K562 (cell line): ENCODE measurements around the gene FAM72A. TPM values are rescaled to one million over a fixed set of nuclear protein-coding genes. Genes with fewer than 3 reads are reported as not detected.
A peak's percentile ranks its signal among the peaks of the same experiment; 100 is the strongest.
"Not testable (repeated sequence)": the region's sequence is repeated elsewhere in the genome, so short reads cannot be mapped to it uniquely, and the experiment has no call there.

Experiments used
- ATAC-seq: fragments of 200-7000 bp; cut with Tn5 transposase; 3 replicates; pipeline ENCODE4 v1.9.1; 2020; ENCODE audit warnings: moderate library complexity
- BruUV-seq: library from RNA; stranded (reverse); fragments of 400-500 nt; replicated peaks from 2 replicates; lab custom pipeline; 2021; lab: Mats Ljungman, UMichigan
- CTCF ChIA-PET: fragments of 300-600 bp; formaldehyde crosslinking; extraction: SDS; loops from one replicate; lab custom pipeline; 2021; ENCODE audit warnings: low intra/inter-chr PET ratio; lab: Yijun Ruan, JAX
- POLR2A ChIA-PET: fragments of 300-600, 350-650 bp; sonication (Branson Sonifier 250); formaldehyde crosslinking; extraction: SDS; loops from one replicate; lab custom pipeline; 2021; ENCODE audit warnings: antibody characterized with exemption, inconsistent platforms; lab: Yijun Ruan, JAX
- DNase-seq, 4 experiments: peaks; one replicate each; pipeline versions ENCODE4 v3.0.0 to v3.0.0-alpha.2; 2011 to 2018; ENCODE audit warnings: low spot score in 3 of 4, mixed read lengths in 3 of 4; ENCODE audit errors: extremely low read depth in 1 of 4
- FAIRE-seq: peaks from 2 replicates; lab custom pipeline; 2011; peaks lifted over from hg19 to GRCh38; lab: Jason Lieb, UNC
- H2AFZ ChIP-seq: 2 replicates; pipeline ENCODE4 v1.6.0; 2011; ENCODE audit warnings: low read depth, low read length, control low read depth, inconsistent platforms
- H3K27ac ChIP-seq: fragments of 200-600 bp; 3 replicates; pipeline ENCODE4 v1.8.0; 2011; ENCODE audit warnings: low read depth, mild to moderate bottlenecking, control low read depth, inconsistent platforms, low read length, moderate library complexity, mixed read lengths; ENCODE audit errors: extremely low read depth
- H3K27me3 ChIP-seq, 2 experiments: fragments of 300-600 bp in 1 of 2; 2 replicates in 1 of 2; 3 replicates in 1 of 2; pipeline versions ENCODE4 v1.6.0 to v1.8.0; 2011; ENCODE audit warnings: inconsistent platforms in 2 of 2, low read length in 2 of 2, mild to moderate bottlenecking in 1 of 2, mixed read lengths in 1 of 2, moderate library complexity in 1 of 2; ENCODE audit not compliant: control insufficient read depth in 2 of 2, insufficient read depth in 2 of 2
- H3K36me3 ChIP-seq: fragments of 300-600 bp; 3 replicates; pipeline ENCODE4 v1.8.0; 2011; ENCODE audit warnings: mild to moderate bottlenecking, low read length, inconsistent platforms; ENCODE audit not compliant: control insufficient read depth, insufficient read depth
- H3K4me1 ChIP-seq, 2 experiments: fragments of 200-600 bp in 1 of 2; replicated peaks in 1 of 2; 2 replicates in 1 of 2; 3 replicates in 1 of 2; pipeline versions ENCODE4 v1.5.1 to v1.8.0; 2011; ENCODE audit warnings: inconsistent platforms in 2 of 2, low read length in 2 of 2, mild to moderate bottlenecking in 1 of 2, mixed read lengths in 1 of 2, moderate library complexity in 1 of 2; ENCODE audit not compliant: control insufficient read depth in 2 of 2, insufficient read depth in 2 of 2
- H3K4me2 ChIP-seq: 2 replicates; pipeline ENCODE4 v1.6.1; 2011; ENCODE audit warnings: low read length, control low read depth, inconsistent platforms, mixed read lengths; ENCODE audit not compliant: insufficient read depth
- H3K4me3 ChIP-seq: fragments of 200-600 bp; sonication (generic), shearing (Covaris generic); 2 replicates; pipeline ENCODE4 v1.5.1; 2016; ENCODE audit warnings: control low read depth, inconsistent platforms
- H3K79me2 ChIP-seq: fragments of 200-600 bp; 3 replicates; pipeline ENCODE4 v1.8.0; 2011; ENCODE audit warnings: low read length, inconsistent platforms; ENCODE audit not compliant: control insufficient read depth, insufficient read depth
- H3K9ac ChIP-seq, 2 experiments: 2 replicates each; pipeline versions ENCODE4 v1.6.0 to v1.6.1; 2011; ENCODE audit warnings: low read depth in 2 of 2, low read length in 2 of 2, control low read depth in 1 of 2, inconsistent platforms in 1 of 2, mild to moderate bottlenecking in 1 of 2, mixed read lengths in 1 of 2; ENCODE audit not compliant: insufficient read depth in 1 of 2
- H3K9me1 ChIP-seq: one replicate; pipeline ENCODE4 v1.6.0; 2011; ENCODE audit warnings: inconsistent platforms, mild to moderate bottlenecking, low read length, moderate library complexity; ENCODE audit not compliant: control insufficient read depth, insufficient read depth
- H3K9me3 ChIP-seq: replicated peaks from 2 replicates; pipeline ENCODE4 v1.5.1; 2011; ENCODE audit warnings: low read depth, low read length, inconsistent platforms; ENCODE audit not compliant: control insufficient read depth, insufficient read depth
- H4K20me1 ChIP-seq: replicated peaks from 2 replicates; pipeline ENCODE4 v1.6.1; 2011; ENCODE audit warnings: low read length, inconsistent platforms, mixed read lengths; ENCODE audit not compliant: control insufficient read depth, insufficient read depth
- CXXC5 ChIP-seq: fragments of 250-450 bp; sonication (Bioruptor Pico); IDR thresholded peaks from 2 replicates; pipeline ENCODE4 v1.8.0; 2022; ENCODE audit warnings: inconsistent platforms, mild to moderate bottlenecking, moderate library complexity
- FOXM1 ChIP-seq, 2 experiments: fragments of 450-650 bp in 1 of 2; sonication (generic) in 1 of 2; formaldehyde crosslinking in 1 of 2; IDR thresholded peaks; 2 replicates each; pipeline versions ENCODE4 v1.6.1 to v1.9.0; 2017 to 2022; ENCODE audit warnings: low read depth in 2 of 2, mild to moderate bottlenecking in 2 of 2, missing genetic modification reagents in 1 of 2, moderate library complexity in 1 of 2
- MYNN ChIP-seq, 2 experiments: sonication (generic); formaldehyde crosslinking in 1 of 2; IDR thresholded peaks; 2 replicates each; pipeline versions ENCODE4 v1.5.0 to v1.6.1; 2016 to 2020; ENCODE audit warnings: antibody characterized with exemption in 1 of 2, missing genetic modification reagents in 1 of 2
- NFE2 ChIP-seq: IDR thresholded peaks from 2 replicates; pipeline ENCODE4 v1.6.1; 2014; ENCODE audit warnings: antibody characterized with exemption, low read depth
- RCOR1 ChIP-seq, 2 experiments: IDR thresholded peaks; 2 replicates each; pipeline ENCODE4 v1.6.1; 2012; ENCODE audit warnings: low read depth in 2 of 2, low read length in 2 of 2, borderline replicate concordance in 1 of 2, improper control_type of control experiment in 1 of 2
- SMARCA4 ChIP-seq: fragments of 450-650 bp; IDR thresholded peaks from 2 replicates; pipeline ENCODE4 v1.6.1; 2016
- WGBS: fragments of 100-300 bp; shearing (Covaris generic); methylation state at CpG from one replicate; pipeline ENCODE4 v1.1.6; 2016; ENCODE audit warnings: low coverage, mixed read lengths; ENCODE audit not compliant: insufficient coverage; ENCODE audit errors: missing lambda C conversion rate; 5-methylcytosine and 5-hydroxymethylcytosine counted together
- in situ Hi-C: fragments of 300-500 bp; cut with MboI; formaldehyde crosslinking; loops from 4 replicates; pipeline ENCODE4 v1.15.0; 2018; ENCODE audit warnings: inconsistent platforms, mixed read lengths
- intact Hi-C: fragments of 100-400 bp; cut with micrococcal nuclease; formaldehyde crosslinking; loops from 2 replicates; pipeline ENCODE4 v1.14.2; 2022
- polyA plus RNA-seq, 8 experiments: library from polyadenylated mRNA; depleted of rRNA in 4 of 8; stranded (reverse) in 5 of 8; unstranded in 3 of 8; fragments of >200 nt; fragmentation: Nextera tagmentation in 2 of 8; fragmentation: Illumina TruSeq in 1 of 8; extraction: Ambion mirVana in 2 of 8; extraction: Trizol in 1 of 8; gene quantifications; 2 replicates each; pipeline versions ENCODE4 v1.2.1 to v1.2.3, GENCODE V29; 2011 to 2014; ENCODE audit warnings: inconsistent platforms in 1 of 8, missing spikeins in 1 of 8
- total RNA-seq, 7 experiments: library from RNA; depleted of rRNA in 6 of 7; stranded (reverse); fragments of >200 nt in 6 of 7; fragmentation: Illumina TruSeq in 2 of 7; extraction: Trizol in 2 of 7; gene quantifications; 2 replicates each; pipeline versions ENCODE4 v1.2.1 to v1.2.3, GENCODE V29; 2011 to 2021; ENCODE audit warnings: low replicate concordance in 1 of 7
- TF ChIP-seq, protein P1 (sequence below), 2 experiments: fragments of 150-350 bp in 1 of 2; IDR thresholded peaks; 2 replicates each; pipeline ENCODE4 v1.6.1; 2012 to 2016; ENCODE audit warnings: low read depth in 2 of 2, low read length in 2 of 2, mild to moderate bottlenecking in 1 of 2, moderate library complexity in 1 of 2

Gene FAM72A
- total and polyA plus RNA-seq, 9 of the 15 experiments (the other 6 are each of a cell fraction or from before 2014, with no cell fraction given) = 12.3 to 58.3 (median 33.5) TPM

- TF ChIP-seq, protein P1, sequence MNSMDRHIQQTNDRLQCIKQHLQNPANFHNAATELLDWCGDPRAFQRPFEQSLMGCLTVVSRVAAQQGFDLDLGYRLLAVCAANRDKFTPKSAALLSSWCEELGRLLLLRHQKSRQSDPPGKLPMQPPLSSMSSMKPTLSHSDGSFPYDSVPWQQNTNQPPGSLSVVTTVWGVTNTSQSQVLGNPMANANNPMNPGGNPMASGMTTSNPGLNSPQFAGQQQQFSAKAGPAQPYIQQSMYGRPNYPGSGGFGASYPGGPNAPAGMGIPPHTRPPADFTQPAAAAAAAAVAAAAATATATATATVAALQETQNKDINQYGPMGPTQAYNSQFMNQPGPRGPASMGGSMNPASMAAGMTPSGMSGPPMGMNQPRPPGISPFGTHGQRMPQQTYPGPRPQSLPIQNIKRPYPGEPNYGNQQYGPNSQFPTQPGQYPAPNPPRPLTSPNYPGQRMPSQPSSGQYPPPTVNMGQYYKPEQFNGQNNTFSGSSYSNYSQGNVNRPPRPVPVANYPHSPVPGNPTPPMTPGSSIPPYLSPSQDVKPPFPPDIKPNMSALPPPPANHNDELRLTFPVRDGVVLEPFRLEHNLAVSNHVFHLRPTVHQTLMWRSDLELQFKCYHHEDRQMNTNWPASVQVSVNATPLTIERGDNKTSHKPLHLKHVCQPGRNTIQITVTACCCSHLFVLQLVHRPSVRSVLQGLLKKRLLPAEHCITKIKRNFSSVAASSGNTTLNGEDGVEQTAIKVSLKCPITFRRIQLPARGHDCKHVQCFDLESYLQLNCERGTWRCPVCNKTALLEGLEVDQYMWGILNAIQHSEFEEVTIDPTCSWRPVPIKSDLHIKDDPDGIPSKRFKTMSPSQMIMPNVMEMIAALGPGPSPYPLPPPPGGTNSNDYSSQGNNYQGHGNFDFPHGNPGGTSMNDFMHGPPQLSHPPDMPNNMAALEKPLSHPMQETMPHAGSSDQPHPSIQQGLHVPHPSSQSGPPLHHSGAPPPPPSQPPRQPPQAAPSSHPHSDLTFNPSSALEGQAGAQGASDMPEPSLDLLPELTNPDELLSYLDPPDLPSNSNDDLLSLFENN (IDR thresholded peaks at IDR 0.05; ENCODE audit: low read depth in 2 of 2, low read length in 2 of 2) = 0 out of 4 replicates have a peak, but pooled peaks of 1 of the 2 experiments have one; percentile 41
- TF ChIP-seq NFE2 (peak; percentile 48; the same call in 1 of the 2 replicates), CXXC5 (peak; percentile 52; the same call in 1 of the 2 replicates), FOXM1 (IDR thresholded peaks at IDR 0.05; ENCODE audit: low read depth) (peak; percentile 15; the same call in 1 of the 2 replicates), MYNN (IDR thresholded peaks at IDR 0.05) (peak; percentile 37; the same call in 1 of the 2 replicates), RCOR1 (IDR thresholded peaks at IDR 0.05; ENCODE audit: borderline replicate concordance in 1 of 2, low read depth in 2 of 2, low read length in 2 of 2) (peak in 1 of 2 experiments; percentile 24; a peak in 1 of 4 replicates), SMARCA4 (peak; percentile 73)
- TF ChIP-seq FOXM1 (CRISPR knock-in tag; IDR thresholded peaks at IDR 0.05; ENCODE audit: low read depth); MYNN (CRISPR knock-in tag; IDR thresholded peaks at IDR 0.05): not testable (repeated sequence)
- TF ChIP-seq, all 486 proteins: peak for 30; not testable (repeated sequence) for 456
These were observed 29.4 kb upstream of the FAM72A start (continued) for GRCh38 chr1:206231989-206232388.

- H3K27me3 ChIP-seq, DNase-seq, H3K9ac ChIP-seq, H4K20me1 ChIP-seq, H3K9me3 ChIP-seq, intact Hi-C loops, CTCF ChIA-PET, POLR2A ChIA-PET, H3K27ac ChIP-seq, H3K9me1 ChIP-seq, H3K4me1 ChIP-seq, BruUV-seq, ATAC-seq, FAIRE-seq, H3K79me2 ChIP-seq, H3K36me3 ChIP-seq, H3K4me2 ChIP-seq, in situ Hi-C loops, H3K4me3 ChIP-seq, H2AFZ ChIP-seq: not testable (repeated sequence)
- no CpG with 5 or more reads among the region's 2 CpGs for WGBS
These were observed 26.6 kb upstream of the FAM72A start for GRCh38 chr1:206229286-206229685.

DNA sequence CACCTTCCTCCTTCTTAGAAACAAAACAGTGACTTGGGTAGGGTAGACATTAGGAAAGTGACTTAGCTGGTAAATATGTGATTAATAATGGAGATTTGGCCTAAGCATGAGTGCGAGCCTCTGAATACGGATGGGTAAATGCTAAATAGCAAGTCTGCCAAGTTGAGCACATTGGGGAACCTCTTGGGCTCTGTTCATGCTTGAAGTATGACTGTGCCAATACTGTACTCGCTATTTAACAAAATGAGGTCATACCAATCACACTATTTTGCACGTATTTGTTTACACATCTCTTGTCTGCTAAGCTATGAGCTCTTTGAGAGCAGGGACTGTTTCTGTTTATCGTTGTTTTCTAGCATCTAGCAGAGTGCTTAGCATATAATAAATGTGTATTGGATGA is 24.2 kb upstream of the FAM72A start:
- 84% methylated on average over 3 of the region's 5 CpGs for WGBS
- H3K4me2 ChIP-seq, BruUV-seq, H3K4me3 ChIP-seq, FAIRE-seq, H3K9me3 ChIP-seq, H3K9ac ChIP-seq, in situ Hi-C loops, H3K4me1 ChIP-seq, H3K27me3 ChIP-seq, CTCF ChIA-PET, H3K79me2 ChIP-seq, H4K20me1 ChIP-seq, H3K27ac ChIP-seq, intact Hi-C loops, H2AFZ ChIP-seq, ATAC-seq, H3K9me1 ChIP-seq, H3K36me3 ChIP-seq, DNase-seq, POLR2A ChIA-PET: not testable (repeated sequence)
